ENCODE measurements around the gene CD46.

Gene CD46

GRCh38 chr1:207811920-207812720 lies 60.3 kb downstream of the CD46 start:
- DNase-seq: peak in 9 of 10 donors; percentile 59 to 95 (median 71)

GRCh38 chr1:207812778-207813511 lies 61.1 kb downstream of the CD46 start:
- DNase-seq: peak in 1 of 10 donors; percentile 32
- intact Hi-C loops (cut with DNase I): loop anchor here (10.0 kb wide), 1 partner anchor 52 kb away; no protein-coding TSS in a partner anchor

More at GRCh38 chr1:207811920-207812720, 60.3 kb downstream of the CD46 start:
- intact Hi-C loops (cut with DNase I): loop anchor here (10.0 kb wide), 1 partner anchor 53 kb away; no protein-coding TSS in a partner anchor

- peak in 1 of 10 donors; percentile 64 for DNase-seq
- intact Hi-C loops (cut with DNase I): loop anchor here (10.0 kb wide), 1 partner anchor 51 kb away; no protein-coding TSS in a partner anchor
Observed at GRCh38 chr1:207813512-207813881, 61.6 kb downstream of the CD46 start.

- DNase-seq: peak in 1 of 10 donors; percentile 55
Observed at GRCh38 chr1:207813946-207814345, 62.1 kb downstream of the CD46 start.

GRCh38 chr1:207814469-207814868 lies 62.6 kb downstream of the CD46 start:
- intact Hi-C loops (cut with DNase I): loop anchor here (10.0 kb wide), 1 partner anchor 50 kb away; no protein-coding TSS in a partner anchor
- DNase-seq: no peak

More at GRCh38 chr1:207813946-207814345, 62.1 kb downstream of the CD46 start:
- intact Hi-C loops (cut with DNase I): loop anchor here (10.0 kb wide), 1 partner anchor 51 kb away; no protein-coding TSS in a partner anchor

- peak in 1 of 10 donors; percentile 29 for DNase-seq
- intact Hi-C loops (cut with DNase I): loop anchor here (10.0 kb wide), 1 partner anchor 49 kb away; no protein-coding TSS in a partner anchor
Observed at GRCh38 chr1:207815466-207815865, 63.6 kb downstream of the CD46 start.

GRCh38 chr1:207815913-207816291 lies 64.0 kb downstream of the CD46 start:
- DNase-seq: no peak
- intact Hi-C loops (cut with DNase I): loop anchor here (10.0 kb wide), 1 partner anchor 49 kb away; no protein-coding TSS in a partner anchor

- intact Hi-C loops (cut with DNase I): loop anchor here (10.0 kb wide), 1 partner anchor 48 kb away; no protein-coding TSS in a partner anchor
- peak in 2 of 10 donors; percentile 55 to 74 for DNase-seq
Observed at GRCh38 chr1:207817166-207817565, 65.3 kb downstream of the CD46 start.

- DNase-seq: peak in 3 of 10 donors; percentile 3 to 79 (median 75)
- intact Hi-C loops (cut with DNase I): loop anchor here (10.0 kb wide), 1 partner anchor 47 kb away; no protein-coding TSS in a partner anchor
Observed at GRCh38 chr1:207817778-207818751, 66.2 kb downstream of the CD46 start.

GRCh38 chr1:207818971-207819451 lies 67.2 kb downstream of the CD46 start:
- intact Hi-C loops (cut with DNase I): loop anchor here (10.0 kb wide), 1 partner anchor 46 kb away; no protein-coding TSS in a partner anchor
- DNase-seq: peak in 3 of 10 donors; percentile 14 to 74 (median 71)

GRCh38 chr1:207820568-207821463 lies 69.0 kb downstream of the CD46 start:
- intact Hi-C loops (cut with DNase I): no loop called here

GRCh38 chr1:207821464-207822045 lies 69.7 kb downstream of the CD46 start:
- intact Hi-C loops (cut with DNase I): no loop called here
- DNase-seq: peak in 3 of 10 donors; percentile 7 to 83 (median 82)

More at GRCh38 chr1:207820568-207821463, 69.0 kb downstream of the CD46 start:
- DNase-seq: peak in 2 of 10 donors; percentile 35 to 78

- DNase-seq: peak in 1 of 10 donors; percentile 1
- intact Hi-C loops (cut with DNase I): no loop called here
Observed at GRCh38 chr1:207822124-207822601, 70.3 kb downstream of the CD46 start.

GRCh38 chr1:207822602-207823451 lies 71.0 kb downstream of the CD46 start:
- DNase-seq: peak; percentile 86 to 98 (median 92)
- intact Hi-C loops (cut with DNase I): no loop called here

- peak in 1 of 10 donors; percentile 53 for DNase-seq
- intact Hi-C loops (cut with DNase I): no loop called here
Observed at GRCh38 chr1:207823531-207823879, 71.7 kb downstream of the CD46 start.

GRCh38 chr1:207823880-207824566 lies 72.2 kb downstream of the CD46 start:
- peak; percentile 63 to 96 (median 77) for DNase-seq
- intact Hi-C loops (cut with DNase I): no loop called here
